ENCODE measurements around the gene OMA1.

DNA sequence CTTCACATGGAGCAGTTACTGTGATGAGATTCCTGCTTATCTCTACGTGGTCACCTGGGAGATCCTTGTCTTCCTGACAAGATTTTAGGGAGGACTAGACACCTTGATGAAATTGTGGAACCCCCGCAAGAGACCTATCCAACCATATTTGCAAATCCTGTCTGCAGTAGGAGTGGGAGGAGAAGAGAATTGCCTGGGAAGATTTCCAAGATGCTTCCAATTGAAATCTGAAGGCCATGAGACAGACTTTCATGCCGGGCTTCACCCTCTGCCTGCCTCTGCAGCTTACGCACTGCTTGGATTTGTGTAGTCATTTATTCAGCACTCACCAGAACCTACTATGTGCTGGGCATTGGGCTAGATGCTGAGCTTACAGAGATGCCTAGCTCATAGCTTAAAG lies 106.6 kb downstream of the OMA1 start:
- TF ChIP-seq EP300 (IDR thresholded peaks at IDR 0.05; ENCODE audit: borderline replicate concordance in 1 of 2, control insufficient read depth in 1 of 2, low read depth in 2 of 2, low read length in 2 of 2) (no peak), CBFB (IDR thresholded peaks at IDR 0.05; ENCODE audit: low read depth) (no peak), CTCF (IDR thresholded peaks at IDR 0.05 in 2 of 3, conservative IDR thresholded peaks at IDR 0.05 in 1 of 3; ENCODE audit: control insufficient read depth in 2 of 3, extremely low read depth in 1 of 3, insufficient read depth in 1 of 3, low read depth in 3 of 3, low read length in 3 of 3) (no peak), SIN3A (IDR thresholded peaks at IDR 0.05; ENCODE audit: low read depth, low read length) (no peak), BRCA1 (IDR thresholded peaks at IDR 0.05; ENCODE audit: low read depth, low read length) (no peak), ESRRA (IDR thresholded peaks at IDR 0.05; ENCODE audit: low read length) (no peak), POLR2AphosphoS5 (IDR thresholded peaks at IDR 0.05; ENCODE audit: low read length) (no peak), ZNF207 (IDR thresholded peaks at IDR 0.05; ENCODE audit: borderline replicate concordance) (no peak), SKIL (IDR thresholded peaks at IDR 0.05; ENCODE audit: low read depth, poor library complexity, severe bottlenecking) (no peak), EGR1 (IDR thresholded peaks at IDR 0.05; ENCODE audit: borderline replicate concordance in 1 of 2, low read depth in 2 of 2, low read length in 2 of 2) (no peak), SREBF1 (IDR thresholded peaks at IDR 0.05; ENCODE audit: low read length) (no peak), CHD1 (IDR thresholded peaks at IDR 0.05; ENCODE audit: low read depth, low read length) (no peak), PRDM15 (CRISPR knock-in tag; IDR thresholded peaks at IDR 0.05) (no peak)
- TF ChIP-seq, protein P1, sequence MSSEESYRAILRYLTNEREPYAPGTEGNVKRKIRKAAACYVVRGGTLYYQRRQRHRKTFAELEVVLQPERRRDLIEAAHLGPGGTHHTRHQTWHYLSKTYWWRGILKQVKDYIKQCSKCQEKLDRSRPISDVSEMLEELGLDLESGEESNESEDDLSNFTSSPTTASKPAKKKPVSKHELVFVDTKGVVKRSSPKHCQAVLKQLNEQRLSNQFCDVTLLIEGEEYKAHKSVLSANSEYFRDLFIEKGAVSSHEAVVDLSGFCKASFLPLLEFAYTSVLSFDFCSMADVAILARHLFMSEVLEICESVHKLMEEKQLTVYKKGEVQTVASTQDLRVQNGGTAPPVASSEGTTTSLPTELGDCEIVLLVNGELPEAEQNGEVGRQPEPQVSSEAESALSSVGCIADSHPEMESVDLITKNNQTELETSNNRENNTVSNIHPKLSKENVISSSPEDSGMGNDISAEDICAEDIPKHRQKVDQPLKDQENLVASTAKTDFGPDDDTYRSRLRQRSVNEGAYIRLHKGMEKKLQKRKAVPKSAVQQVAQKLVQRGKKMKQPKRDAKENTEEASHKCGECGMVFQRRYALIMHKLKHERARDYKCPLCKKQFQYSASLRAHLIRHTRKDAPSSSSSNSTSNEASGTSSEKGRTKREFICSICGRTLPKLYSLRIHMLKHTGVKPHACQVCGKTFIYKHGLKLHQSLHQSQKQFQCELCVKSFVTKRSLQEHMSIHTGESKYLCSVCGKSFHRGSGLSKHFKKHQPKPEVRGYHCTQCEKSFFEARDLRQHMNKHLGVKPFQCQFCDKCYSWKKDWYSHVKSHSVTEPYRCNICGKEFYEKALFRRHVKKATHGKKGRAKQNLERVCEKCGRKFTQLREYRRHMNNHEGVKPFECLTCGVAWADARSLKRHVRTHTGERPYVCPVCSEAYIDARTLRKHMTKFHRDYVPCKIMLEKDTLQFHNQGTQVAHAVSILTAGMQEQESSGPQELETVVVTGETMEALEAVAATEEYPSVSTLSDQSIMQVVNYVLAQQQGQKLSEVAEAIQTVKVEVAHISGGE (CRISPR knock-in tag; IDR thresholded peaks at IDR 0.05) = no peak

Data from GM12878 (cell line).